ENCODE results near the gene CAB39. TPM values are rescaled to one million over a fixed set of nuclear protein-coding genes. Genes with fewer than 3 reads are reported as not detected.

The CAB39 gene
- polyA plus RNA-seq, 3 donors: 33.1 to 53.8 (median 38.3) TPM

DNA sequence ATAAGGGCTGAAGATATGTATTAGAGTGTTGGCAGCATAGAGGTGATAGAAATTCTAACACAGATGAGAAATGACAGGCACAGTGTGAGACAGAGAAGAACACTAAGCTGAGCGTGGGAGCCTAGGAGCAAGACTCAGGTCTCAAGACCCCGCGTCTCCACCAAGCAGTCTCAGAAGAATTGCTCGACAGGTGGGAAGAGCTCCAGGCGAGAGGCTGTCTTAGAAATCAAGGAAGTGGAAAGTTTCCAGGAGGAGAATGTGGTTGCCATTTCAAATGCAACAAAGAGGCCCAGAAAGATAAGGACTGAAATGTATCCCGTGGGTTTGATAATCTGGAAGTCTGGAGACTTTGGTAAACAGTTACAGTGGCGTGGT is 31.5 kb upstream of the CAB39 start:
- H3K36me3 ChIP-seq (replicated peaks in 1 of 2; ENCODE audit: control insufficient read depth in 1 of 2, insufficient read depth in 2 of 2, low read length in 2 of 2): no peaks in the 10 kb centered on the region
- intact Hi-C loops (cut with micrococcal nuclease): no loop called here
- H3K4me1 Mint-ChIP-seq: peaks cover 57% of the 10 kb centered on the region
- peaks cover 36 to 47% of the 10 kb centered on the region in 2 donors for H3K4me1 ChIP-seq (ENCODE audit: control insufficient read depth in 1 of 2, insufficient read depth in 2 of 2, low read length in 2 of 2)
- no peaks in the 10 kb centered on the region for H4K20me1 ChIP-seq (ENCODE audit: insufficient read depth, low read length)
- no peak for DNase-seq
- H3K4me3 Mint-ChIP-seq: no peak overlapping the region
- WGBS (ENCODE audit: insufficient coverage): 79% methylated on average over 6 of the region's 7 CpGs
- H3K27ac Mint-ChIP-seq: peak overlapping the region in 1 of 7 donors; percentile 33
- H3K9me3 Mint-ChIP-seq: peaks cover 0 to 20% (median 7%) of the 10 kb centered on the region in 7 donors
- peaks cover 0 to 11% of the 10 kb centered on the region in 2 donors for H3K9me3 ChIP-seq (replicated peaks in 1 of 2; ENCODE audit: control insufficient read depth in 1 of 2, insufficient read depth in 1 of 2, low read length in 2 of 2)
- H2AFZ ChIP-seq (ENCODE audit: insufficient read depth, low read depth, low read length, poor library complexity, severe bottlenecking): no peak overlapping the region
- no peak overlapping the region for H3K27ac ChIP-seq (ENCODE audit: low read depth in 1 of 2, low read length in 2 of 2)
- H3K9ac ChIP-seq (ENCODE audit: insufficient read depth, low read length, poor library complexity, severe bottlenecking): no peak overlapping the region
- no peak overlapping the region for H3K4me3 ChIP-seq (replicated peaks in 1 of 3; ENCODE audit: low read depth in 2 of 3, low read length in 3 of 3)
- peaks cover 0 to 6% of the 10 kb centered on the region in 2 donors for H3K36me3 Mint-ChIP-seq
- no peaks in the 10 kb centered on the region for H3K27me3 ChIP-seq (ENCODE audit: control insufficient read depth in 2 of 2, insufficient read depth in 2 of 2, low read length in 2 of 2)
- peaks cover 0 to 11% (median 0%) of the 10 kb centered on the region in 3 donors for H3K27me3 Mint-ChIP-seq (ENCODE audit: low read depth in 3 of 3)
- TF ChIP-seq, protein P1, sequence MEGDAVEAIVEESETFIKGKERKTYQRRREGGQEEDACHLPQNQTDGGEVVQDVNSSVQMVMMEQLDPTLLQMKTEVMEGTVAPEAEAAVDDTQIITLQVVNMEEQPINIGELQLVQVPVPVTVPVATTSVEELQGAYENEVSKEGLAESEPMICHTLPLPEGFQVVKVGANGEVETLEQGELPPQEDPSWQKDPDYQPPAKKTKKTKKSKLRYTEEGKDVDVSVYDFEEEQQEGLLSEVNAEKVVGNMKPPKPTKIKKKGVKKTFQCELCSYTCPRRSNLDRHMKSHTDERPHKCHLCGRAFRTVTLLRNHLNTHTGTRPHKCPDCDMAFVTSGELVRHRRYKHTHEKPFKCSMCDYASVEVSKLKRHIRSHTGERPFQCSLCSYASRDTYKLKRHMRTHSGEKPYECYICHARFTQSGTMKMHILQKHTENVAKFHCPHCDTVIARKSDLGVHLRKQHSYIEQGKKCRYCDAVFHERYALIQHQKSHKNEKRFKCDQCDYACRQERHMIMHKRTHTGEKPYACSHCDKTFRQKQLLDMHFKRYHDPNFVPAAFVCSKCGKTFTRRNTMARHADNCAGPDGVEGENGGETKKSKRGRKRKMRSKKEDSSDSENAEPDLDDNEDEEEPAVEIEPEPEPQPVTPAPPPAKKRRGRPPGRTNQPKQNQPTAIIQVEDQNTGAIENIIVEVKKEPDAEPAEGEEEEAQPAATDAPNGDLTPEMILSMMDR (IDR thresholded peaks at IDR 0.05): no peak
- no peaks in the 10 kb centered on the region for H3K79me2 ChIP-seq (ENCODE audit: insufficient read depth, low read length)
- no peak overlapping the region for H3K4me2 ChIP-seq (replicated peaks; ENCODE audit: extremely low read depth, low read length, poor library complexity, severe bottlenecking)

DNA sequence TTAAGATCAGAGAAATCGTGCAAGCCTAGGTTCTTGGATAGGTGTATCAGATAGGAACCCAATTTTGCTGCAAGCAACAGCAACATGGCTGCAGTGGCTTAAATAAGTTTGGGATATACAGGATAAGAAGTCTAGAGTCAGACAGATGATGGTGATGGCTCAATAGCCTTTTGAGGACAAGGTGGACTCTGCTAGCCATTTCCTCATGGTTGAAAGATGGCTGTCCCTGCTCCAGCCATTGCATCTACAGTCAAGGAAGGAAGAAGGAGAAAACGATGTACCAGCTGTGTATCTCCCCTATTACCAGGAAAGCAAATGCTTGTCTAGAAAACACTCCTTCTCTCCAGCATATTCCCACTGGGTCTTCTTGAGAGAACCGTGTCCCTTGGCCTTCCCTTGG is 30.1 kb upstream of the CAB39 start:
- H3K36me3 Mint-ChIP-seq: peaks cover 0 to 5% of the 10 kb centered on the region in 2 donors
- Histone ChIP-seq H4K20me1 (ENCODE audit: insufficient read depth, low read length) (no peaks in the 10 kb centered on the region), H3K4me1 (ENCODE audit: control insufficient read depth in 1 of 2, insufficient read depth in 2 of 2, low read length in 2 of 2) (peaks cover 22 to 33% of the 10 kb centered on the region in 2 donors), H3K36me3 (replicated peaks in 1 of 2; ENCODE audit: control insufficient read depth in 1 of 2, insufficient read depth in 2 of 2, low read length in 2 of 2) (no peaks in the 10 kb centered on the region), H3K79me2 (ENCODE audit: insufficient read depth, low read length) (no peaks in the 10 kb centered on the region), H3K9me3 (replicated peaks in 1 of 2; ENCODE audit: control insufficient read depth in 1 of 2, insufficient read depth in 1 of 2, low read length in 2 of 2) (peaks cover 0 to 11% of the 10 kb centered on the region in 2 donors), H3K4me2 (replicated peaks; ENCODE audit: extremely low read depth, low read length, poor library complexity, severe bottlenecking) (no peak overlapping the region), H3K4me3 (replicated peaks in 1 of 3; ENCODE audit: low read depth in 2 of 3, low read length in 3 of 3) (no peak overlapping the region), H3K9ac (ENCODE audit: insufficient read depth, low read length, poor library complexity, severe bottlenecking) (no peak overlapping the region), H2AFZ (ENCODE audit: insufficient read depth, low read depth, low read length, poor library complexity, severe bottlenecking) (no peak overlapping the region), H3K27me3 (ENCODE audit: control insufficient read depth in 2 of 2, insufficient read depth in 2 of 2, low read length in 2 of 2) (no peaks in the 10 kb centered on the region), H3K27ac (ENCODE audit: low read depth in 1 of 2, low read length in 2 of 2) (no peak overlapping the region)
- no peak overlapping the region for H3K4me3 Mint-ChIP-seq
- H3K27me3 Mint-ChIP-seq (ENCODE audit: low read depth in 3 of 3): peaks cover 0 to 11% (median under 1%) of the 10 kb centered on the region in 3 donors
- H3K4me1 Mint-ChIP-seq: peaks cover 43% of the 10 kb centered on the region
- DNase-seq: no peak
- TF ChIP-seq, protein P1 (IDR thresholded peaks at IDR 0.05): no peak
- intact Hi-C loops (cut with micrococcal nuclease): no loop called here
- H3K27ac Mint-ChIP-seq: no peak overlapping the region
- WGBS (ENCODE audit: insufficient coverage): 100% methylated on average over 2 of the region's 3 CpGs
- H3K9me3 Mint-ChIP-seq: peaks cover 0 to 20% (median 6%) of the 10 kb centered on the region in 7 donors
